ENCODE data around the gene ETFB. TPM values are rescaled to one million over a fixed set of nuclear protein-coding genes. Genes with fewer than 3 reads are reported as not detected.

Gene ETFB
- total and polyA plus RNA-seq, 9 of the 15 experiments (the other 6 are each of a cell fraction or from before 2014, with no cell fraction given) = 18.1 to 143 (median 96.1) TPM

DNA sequence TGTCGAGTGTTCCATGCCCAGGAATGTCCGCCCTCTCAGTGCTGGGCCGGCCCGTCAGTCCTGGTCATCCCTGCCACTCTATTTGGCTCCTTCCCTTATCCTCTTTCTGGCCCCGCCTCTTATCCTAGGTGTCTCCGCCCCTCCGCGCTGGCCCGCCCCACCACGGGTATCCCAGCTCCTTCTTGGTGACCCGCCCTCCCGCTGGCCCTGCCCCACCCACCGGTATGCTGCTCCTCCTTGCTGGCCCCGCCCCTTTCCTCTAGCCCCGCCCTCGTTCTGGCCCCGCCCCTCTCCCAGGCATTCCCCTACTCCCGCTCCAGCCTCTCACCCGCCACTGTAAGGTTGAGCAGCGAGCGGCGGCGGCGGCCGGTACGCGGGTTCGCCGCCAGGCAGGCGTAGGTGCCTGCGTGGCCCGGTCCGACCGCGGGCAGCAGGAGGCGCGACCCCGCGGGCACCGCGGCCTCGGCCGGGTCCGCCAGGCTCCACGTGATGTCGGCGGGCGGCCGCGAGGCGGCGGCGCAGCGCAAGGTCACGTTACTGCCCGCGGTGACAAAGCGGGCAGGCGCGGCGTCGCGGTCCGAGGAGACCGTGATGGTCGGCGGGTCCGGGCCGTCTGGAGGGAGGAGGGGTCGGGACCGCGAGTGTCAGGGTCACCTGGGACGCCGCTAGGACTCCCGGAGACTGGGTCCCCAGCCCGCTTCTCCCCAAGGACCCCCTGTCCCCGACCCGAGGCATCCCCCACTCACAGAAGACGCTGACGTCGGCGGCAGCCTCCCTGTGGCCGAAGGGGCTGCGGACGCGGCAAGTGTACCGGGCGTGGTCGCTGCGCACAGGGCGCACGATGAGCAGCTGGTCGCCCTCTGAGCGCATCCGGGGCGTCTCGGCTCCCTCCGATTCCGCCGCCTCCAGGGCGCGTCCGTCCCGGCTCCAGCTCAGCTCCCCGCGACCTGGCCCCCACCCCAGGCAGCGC lies 26.2 kb downstream of the ETFB start (continued):
- TF ChIP-seq, protein P1, sequence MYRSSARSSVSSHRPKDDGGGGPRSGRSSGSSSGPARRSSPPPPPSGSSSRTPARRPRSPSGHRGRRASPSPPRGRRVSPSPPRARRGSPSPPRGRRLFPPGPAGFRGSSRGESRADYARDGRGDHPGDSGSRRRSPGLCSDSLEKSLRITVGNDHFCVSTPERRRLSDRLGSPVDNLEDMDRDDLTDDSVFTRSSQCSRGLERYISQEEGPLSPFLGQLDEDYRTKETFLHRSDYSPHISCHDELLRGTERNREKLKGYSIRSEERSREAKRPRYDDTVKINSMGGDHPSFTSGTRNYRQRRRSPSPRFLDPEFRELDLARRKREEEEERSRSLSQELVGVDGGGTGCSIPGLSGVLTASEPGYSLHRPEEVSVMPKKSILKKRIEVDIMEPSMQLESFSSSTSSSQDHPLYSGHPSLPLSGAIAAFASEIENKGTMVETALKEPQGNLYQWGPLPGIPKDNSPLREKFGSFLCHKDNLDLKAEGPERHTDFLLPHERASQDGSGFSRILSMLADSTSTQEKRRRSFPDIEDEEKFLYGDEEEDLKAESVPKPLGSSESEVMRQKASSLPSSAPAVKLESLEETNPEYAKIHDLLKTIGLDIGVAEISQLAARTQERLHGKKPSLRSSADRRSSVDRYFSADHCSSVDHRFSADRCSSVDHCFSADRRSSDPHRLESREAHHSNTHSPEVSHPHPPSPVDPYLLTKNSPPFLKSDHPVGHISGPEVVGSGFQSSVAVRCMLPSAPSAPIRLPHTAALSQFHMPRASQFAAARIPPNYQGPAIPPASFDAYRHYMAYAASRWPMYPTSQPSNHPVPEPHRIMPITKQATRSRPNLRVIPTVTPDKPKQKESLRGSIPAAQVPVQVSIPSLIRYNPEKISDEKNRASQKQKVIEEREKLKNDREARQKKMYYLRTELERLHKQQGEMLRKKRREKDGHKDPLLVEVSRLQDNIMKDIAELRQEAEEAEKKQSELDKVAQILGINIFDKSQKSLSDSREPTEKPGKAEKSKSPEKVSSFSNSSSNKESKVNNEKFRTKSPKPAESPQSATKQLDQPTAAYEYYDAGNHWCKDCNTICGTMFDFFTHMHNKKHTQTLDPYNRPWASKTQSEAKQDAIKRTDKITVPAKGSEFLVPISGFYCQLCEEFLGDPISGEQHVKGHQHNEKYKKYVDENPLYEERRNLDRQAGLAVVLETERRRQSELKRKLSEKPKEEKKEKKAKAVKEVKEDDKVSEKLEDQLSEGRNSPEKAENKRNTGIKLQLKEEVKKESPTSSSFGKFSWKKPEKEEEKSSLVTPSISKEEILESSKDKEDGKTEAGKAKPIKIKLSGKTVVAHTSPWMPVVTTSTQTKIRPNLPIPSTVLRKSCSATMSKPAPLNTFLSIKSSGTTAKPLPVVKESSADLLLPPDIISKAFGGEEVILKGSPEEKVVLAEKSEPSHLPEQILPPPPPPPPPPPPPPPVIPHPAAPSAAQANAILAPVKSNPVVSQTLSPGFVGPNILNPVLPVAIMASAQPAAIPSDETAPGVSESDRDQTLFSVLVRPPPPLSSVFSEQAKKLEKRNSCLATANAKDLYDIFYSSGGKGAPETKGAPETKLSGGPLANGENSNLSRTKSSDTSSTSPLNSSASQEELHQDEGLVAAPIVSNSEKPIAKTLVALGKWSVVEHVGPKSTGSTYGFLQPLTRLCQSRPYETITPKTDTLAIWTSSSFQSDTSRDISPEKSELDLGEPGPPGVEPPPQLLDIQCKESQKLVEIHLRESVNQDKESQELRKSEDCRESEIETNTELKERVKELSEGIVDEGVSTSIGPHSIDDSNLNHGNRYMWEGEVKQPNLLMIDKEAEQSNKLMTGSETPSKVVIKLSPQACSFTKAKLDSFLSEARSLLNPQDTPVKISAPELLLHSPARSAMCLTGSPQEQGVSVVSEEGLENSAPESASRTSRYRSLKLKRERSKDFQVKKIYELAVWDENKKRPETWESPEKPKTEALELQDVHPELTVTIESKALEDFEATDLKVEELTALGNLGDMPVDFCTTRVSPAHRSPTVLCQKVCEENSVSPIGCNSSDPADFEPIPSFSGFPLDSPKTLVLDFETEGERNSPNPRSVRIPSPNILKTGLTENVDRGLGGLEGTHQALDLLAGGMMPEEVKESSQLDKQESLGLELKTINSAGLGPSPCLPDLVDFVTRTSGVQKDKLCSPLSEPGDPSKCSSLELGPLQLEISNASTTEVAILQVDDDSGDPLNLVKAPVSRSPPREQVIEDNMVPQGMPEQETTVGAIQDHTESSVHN (IDR thresholded peaks at IDR 0.05; ENCODE audit: borderline replicate concordance in 1 of 2, low read depth in 1 of 2) = no peak
- TF ChIP-seq DPF2 (IDR thresholded peaks at IDR 0.05) = peak; percentile 26; the same call in 1 of the 2 replicates
- TF ChIP-seq ZNF3 (CRISPR knock-in tag; IDR thresholded peaks at IDR 0.05) = no peak
- peak; percentile 72 for TF ChIP-seq SP1 (CRISPR knock-in tag; IDR thresholded peaks at IDR 0.05)
- TF ChIP-seq STAT5A (IDR thresholded peaks at IDR 0.05; ENCODE audit: borderline replicate concordance, low read length) = no peak
- TF ChIP-seq, protein P2, sequence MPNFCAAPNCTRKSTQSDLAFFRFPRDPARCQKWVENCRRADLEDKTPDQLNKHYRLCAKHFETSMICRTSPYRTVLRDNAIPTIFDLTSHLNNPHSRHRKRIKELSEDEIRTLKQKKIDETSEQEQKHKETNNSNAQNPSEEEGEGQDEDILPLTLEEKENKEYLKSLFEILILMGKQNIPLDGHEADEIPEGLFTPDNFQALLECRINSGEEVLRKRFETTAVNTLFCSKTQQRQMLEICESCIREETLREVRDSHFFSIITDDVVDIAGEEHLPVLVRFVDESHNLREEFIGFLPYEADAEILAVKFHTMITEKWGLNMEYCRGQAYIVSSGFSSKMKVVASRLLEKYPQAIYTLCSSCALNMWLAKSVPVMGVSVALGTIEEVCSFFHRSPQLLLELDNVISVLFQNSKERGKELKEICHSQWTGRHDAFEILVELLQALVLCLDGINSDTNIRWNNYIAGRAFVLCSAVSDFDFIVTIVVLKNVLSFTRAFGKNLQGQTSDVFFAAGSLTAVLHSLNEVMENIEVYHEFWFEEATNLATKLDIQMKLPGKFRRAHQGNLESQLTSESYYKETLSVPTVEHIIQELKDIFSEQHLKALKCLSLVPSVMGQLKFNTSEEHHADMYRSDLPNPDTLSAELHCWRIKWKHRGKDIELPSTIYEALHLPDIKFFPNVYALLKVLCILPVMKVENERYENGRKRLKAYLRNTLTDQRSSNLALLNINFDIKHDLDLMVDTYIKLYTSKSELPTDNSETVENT (CRISPR knock-in tag; IDR thresholded peaks at IDR 0.05) = peak; percentile 93
- no peak for TF ChIP-seq ZNF253 (CRISPR knock-in tag; conservative IDR thresholded peaks at IDR 0.05)
- no peak for TF ChIP-seq STAT5B (CRISPR knock-in tag; IDR thresholded peaks at IDR 0.05)
- TF ChIP-seq ZNF197 (CRISPR knock-in tag; IDR thresholded peaks at IDR 0.05; ENCODE audit: low read depth) = no peak
- TF ChIP-seq, protein P3, sequence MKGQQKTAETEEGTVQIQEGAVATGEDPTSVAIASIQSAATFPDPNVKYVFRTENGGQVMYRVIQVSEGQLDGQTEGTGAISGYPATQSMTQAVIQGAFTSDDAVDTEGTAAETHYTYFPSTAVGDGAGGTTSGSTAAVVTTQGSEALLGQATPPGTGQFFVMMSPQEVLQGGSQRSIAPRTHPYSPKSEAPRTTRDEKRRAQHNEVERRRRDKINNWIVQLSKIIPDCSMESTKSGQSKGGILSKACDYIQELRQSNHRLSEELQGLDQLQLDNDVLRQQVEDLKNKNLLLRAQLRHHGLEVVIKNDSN (CRISPR knock-in tag; IDR thresholded peaks at IDR 0.05) = peak; percentile 92
- TF ChIP-seq PPARD (CRISPR knock-in tag; IDR thresholded peaks at IDR 0.05) = no peak
- no peak for TF ChIP-seq ZNF12 (CRISPR knock-in tag; IDR thresholded peaks at IDR 0.05)
- no peak for TF ChIP-seq PCBP2 (IDR thresholded peaks at IDR 0.05; ENCODE audit: low read depth, low read length, poor library complexity, severe bottlenecking)
- TF ChIP-seq U2AF1 (optimal IDR thresholded peaks at IDR 0.05; ENCODE audit: low read depth, low read length) = peak; percentile 23
- TF ChIP-seq BRF1 (IDR thresholded peaks at IDR 0.05; ENCODE audit: borderline replicate concordance, extremely low read depth, insufficient read length) = no peak
- TF ChIP-seq HNRNPL (IDR thresholded peaks at IDR 0.05; ENCODE audit: low read depth, low read length) = peak; percentile 82; the same call in 1 of the 2 replicates

All from K562 (cell line).